ENCODE results near the gene ABCC3.

Gene ABCC3

DNA sequence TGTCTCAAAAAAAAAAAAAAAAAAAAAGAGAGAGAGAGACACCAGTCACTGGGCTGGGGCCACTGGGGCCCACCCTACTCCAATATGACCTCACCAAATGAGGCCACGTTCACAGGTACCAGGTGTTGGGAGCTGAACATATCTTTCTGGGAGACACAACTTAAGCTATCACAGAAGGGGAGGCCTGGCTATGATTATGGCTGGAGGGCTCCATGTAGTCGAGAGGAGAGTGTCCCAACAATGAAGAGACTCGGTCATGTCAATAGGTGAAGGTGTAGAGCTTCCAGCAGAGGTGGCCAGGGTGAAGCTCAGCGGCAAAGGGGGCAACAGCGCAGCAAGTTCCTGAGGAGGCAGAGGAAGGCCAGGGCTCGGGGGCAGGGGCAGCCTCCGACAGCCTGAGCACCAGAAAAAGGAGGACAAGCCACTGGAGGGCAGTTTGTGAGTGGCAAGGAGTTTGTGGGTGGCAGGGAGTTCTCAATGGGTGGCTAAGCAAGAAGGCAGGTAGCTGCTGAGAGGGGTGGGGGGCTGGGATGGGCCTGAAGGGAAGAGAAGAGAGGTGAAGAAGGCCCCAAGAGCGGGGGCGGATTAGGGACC lies 28.0 kb downstream of the ABCC3 start:
- Histone ChIP-seq H3K4me2 (ENCODE audit: insufficient read depth, low read length, poor library complexity, severe bottlenecking) (no peak overlapping the region), H2BK120ac (ENCODE audit: low read depth, low read length) (no peak overlapping the region), H3K18ac (ENCODE audit: low read length) (peak overlapping the region; percentile 41), H3K4me1 (ENCODE audit: control insufficient read depth in 2 of 2, insufficient read depth in 1 of 2, low read depth in 1 of 2, low read length in 2 of 2) (peaks cover 3 to 10% of the 10 kb centered on the region in 2 donors), H3K36me3 (replicated peaks in 1 of 2; ENCODE audit: control insufficient read depth in 2 of 2, insufficient read depth in 2 of 2, low read length in 2 of 2) (no peaks in the 10 kb centered on the region), H3K23ac (ENCODE audit: low read depth, low read length, poor library complexity) (peak overlapping the region; percentile 19), H3K9me3 (replicated peaks in 1 of 2; ENCODE audit: control insufficient read depth in 2 of 2, insufficient read depth in 1 of 2, low read depth in 1 of 2, low read length in 2 of 2) (no peaks in the 10 kb centered on the region), H2BK12ac (ENCODE audit: low read length) (peak overlapping the region; percentile 52), H2AFZ (ENCODE audit: low read length) (no peak overlapping the region), H3K4ac (ENCODE audit: low read length) (no peak overlapping the region), H4K8ac (ENCODE audit: low read depth, low read length) (no peak overlapping the region), H3K27ac (replicated peaks; ENCODE audit: low read length) (no peak overlapping the region), H2BK15ac (ENCODE audit: low read length) (no peak overlapping the region), H2BK5ac (ENCODE audit: low read length) (no peak overlapping the region), H2AK5ac (ENCODE audit: low read depth, low read length) (peak overlapping the region; percentile 67), H3K79me1 (ENCODE audit: low read depth, low read length) (no peaks in the 10 kb centered on the region), H3K27me3 (ENCODE audit: control insufficient read depth in 3 of 3, insufficient read depth in 3 of 3, low read depth in 1 of 3, low read length in 3 of 3) (peaks cover 0 to 12% (median 0%) of the 10 kb centered on the region in 3 experiments), H4K91ac (ENCODE audit: low read depth, low read length, poor library complexity) (no peak overlapping the region), H3K14ac (ENCODE audit: low read length) (no peak overlapping the region), H3K4me3 (ENCODE audit: low read length in 2 of 2) (no peak overlapping the region), H3K9ac (ENCODE audit: low read depth, low read length, poor library complexity) (no peak overlapping the region)
- DNase-seq (ENCODE audit: low spot score) = no peak
- WGBS, 2 donors (ENCODE audit: extremely low coverage in 2 of 2, insufficient read length in 2 of 2, insufficient replicate concordance in 1 of 2) = no CpG with 5 or more reads among the region's 9 CpGs

DNA sequence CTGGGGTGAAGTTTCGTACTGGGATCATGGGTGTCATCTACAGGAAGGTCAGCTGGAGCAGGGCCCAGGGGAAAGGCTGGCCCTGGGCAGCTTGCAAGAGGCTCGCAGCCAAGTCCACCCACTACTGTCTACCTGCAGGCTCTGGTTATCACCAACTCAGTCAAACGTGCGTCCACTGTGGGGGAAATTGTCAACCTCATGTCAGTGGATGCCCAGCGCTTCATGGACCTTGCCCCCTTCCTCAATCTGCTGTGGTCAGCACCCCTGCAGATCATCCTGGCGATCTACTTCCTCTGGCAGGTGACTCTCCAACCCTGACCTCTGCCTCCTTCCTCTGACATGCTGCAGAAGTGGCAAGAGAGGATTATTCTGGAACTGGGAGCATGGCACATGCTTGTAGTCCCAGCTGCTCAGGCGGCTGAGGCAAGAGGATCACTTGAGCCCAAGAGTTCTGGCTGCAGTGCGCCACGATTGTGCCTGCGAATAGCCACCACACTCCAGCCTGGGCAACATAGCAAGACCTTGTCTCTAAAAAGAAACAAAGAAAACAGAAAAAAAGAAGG lies 29.2 kb downstream of the ABCC3 start:
- WGBS, 2 donors (ENCODE audit: extremely low coverage in 2 of 2, insufficient read length in 2 of 2, insufficient replicate concordance in 1 of 2) = no CpG with 5 or more reads among the region's 10 CpGs
- Histone ChIP-seq H3K4me3 (ENCODE audit: low read length in 2 of 2) (peak overlapping the region in 1 of 2 donors; percentile 2), H3K18ac (ENCODE audit: low read length) (no peak overlapping the region), H4K8ac (ENCODE audit: low read depth, low read length) (no peak overlapping the region), H3K4me1 (ENCODE audit: control insufficient read depth in 2 of 2, insufficient read depth in 1 of 2, low read depth in 1 of 2, low read length in 2 of 2) (peaks cover 6 to 19% of the 10 kb centered on the region in 2 donors), H3K36me3 (replicated peaks in 1 of 2; ENCODE audit: control insufficient read depth in 2 of 2, insufficient read depth in 2 of 2, low read length in 2 of 2) (no peaks in the 10 kb centered on the region), H3K23ac (ENCODE audit: low read depth, low read length, poor library complexity) (no peak overlapping the region), H4K91ac (ENCODE audit: low read depth, low read length, poor library complexity) (no peak overlapping the region), H2BK12ac (ENCODE audit: low read length) (no peak overlapping the region), H3K9me3 (replicated peaks in 1 of 2; ENCODE audit: control insufficient read depth in 2 of 2, insufficient read depth in 1 of 2, low read depth in 1 of 2, low read length in 2 of 2) (no peaks in the 10 kb centered on the region), H3K14ac (ENCODE audit: low read length) (no peak overlapping the region), H3K9ac (ENCODE audit: low read depth, low read length, poor library complexity) (no peak overlapping the region), H2BK120ac (ENCODE audit: low read depth, low read length) (no peak overlapping the region), H2BK15ac (ENCODE audit: low read length) (no peak overlapping the region), H3K79me1 (ENCODE audit: low read depth, low read length) (no peaks in the 10 kb centered on the region), H2AK5ac (ENCODE audit: low read depth, low read length) (peak overlapping the region; percentile 67), H2AFZ (ENCODE audit: low read length) (no peak overlapping the region), H3K4ac (ENCODE audit: low read length) (no peak overlapping the region), H3K27ac (replicated peaks; ENCODE audit: low read length) (no peak overlapping the region), H2BK5ac (ENCODE audit: low read length) (no peak overlapping the region), H3K4me2 (ENCODE audit: insufficient read depth, low read length, poor library complexity, severe bottlenecking) (no peak overlapping the region), H3K27me3 (ENCODE audit: control insufficient read depth in 3 of 3, insufficient read depth in 3 of 3, low read depth in 1 of 3, low read length in 3 of 3) (peaks cover 0 to 5% (median 0%) of the 10 kb centered on the region in 3 experiments)
- DNase-seq (ENCODE audit: low spot score) = no peak

- Histone ChIP-seq H2AK5ac (ENCODE audit: low read depth, low read length) (no peak overlapping the region), H2AFZ (ENCODE audit: low read length) (no peak overlapping the region), H3K4me2 (ENCODE audit: insufficient read depth, low read length, poor library complexity, severe bottlenecking) (no peak overlapping the region), H2BK120ac (ENCODE audit: low read depth, low read length) (no peak overlapping the region), H3K79me1 (ENCODE audit: low read depth, low read length) (no peaks in the 10 kb centered on the region), H2BK12ac (ENCODE audit: low read length) (no peak overlapping the region), H4K91ac (ENCODE audit: low read depth, low read length, poor library complexity) (no peak overlapping the region), H3K9ac (ENCODE audit: low read depth, low read length, poor library complexity) (no peak overlapping the region), H3K4me1 (ENCODE audit: control insufficient read depth in 2 of 2, insufficient read depth in 1 of 2, low read depth in 1 of 2, low read length in 2 of 2) (peaks cover 6 to 19% of the 10 kb centered on the region in 2 donors), H3K27me3 (ENCODE audit: control insufficient read depth in 3 of 3, insufficient read depth in 3 of 3, low read depth in 1 of 3, low read length in 3 of 3) (peaks cover 0 to 5% (median 0%) of the 10 kb centered on the region in 3 experiments), H3K4ac (ENCODE audit: low read length) (no peak overlapping the region), H3K9me3 (replicated peaks in 1 of 2; ENCODE audit: control insufficient read depth in 2 of 2, insufficient read depth in 1 of 2, low read depth in 1 of 2, low read length in 2 of 2) (no peaks in the 10 kb centered on the region), H4K8ac (ENCODE audit: low read depth, low read length) (no peak overlapping the region), H3K18ac (ENCODE audit: low read length) (no peak overlapping the region), H2BK5ac (ENCODE audit: low read length) (no peak overlapping the region), H2BK15ac (ENCODE audit: low read length) (no peak overlapping the region), H3K36me3 (replicated peaks in 1 of 2; ENCODE audit: control insufficient read depth in 2 of 2, insufficient read depth in 2 of 2, low read length in 2 of 2) (no peaks in the 10 kb centered on the region), H3K4me3 (ENCODE audit: low read length in 2 of 2) (no peak overlapping the region), H3K27ac (replicated peaks; ENCODE audit: low read length) (no peak overlapping the region), H3K23ac (ENCODE audit: low read depth, low read length, poor library complexity) (no peak overlapping the region), H3K14ac (ENCODE audit: low read length) (no peak overlapping the region)
- WGBS, 2 donors (ENCODE audit: extremely low coverage in 2 of 2, insufficient read length in 2 of 2, insufficient replicate concordance in 1 of 2) = no CpG with 5 or more reads among the region's 12 CpGs
- no peak for DNase-seq (ENCODE audit: low spot score)
Measured at GRCh38 chr17:50664788-50665458, 30.2 kb downstream of the ABCC3 start.

GRCh38 chr17:50665838-50666237 lies 31.2 kb downstream of the ABCC3 start:
- Histone ChIP-seq H2AK5ac (ENCODE audit: low read depth, low read length) (no peak overlapping the region), H3K14ac (ENCODE audit: low read length) (no peak overlapping the region), H3K23ac (ENCODE audit: low read depth, low read length, poor library complexity) (no peak overlapping the region), H3K4ac (ENCODE audit: low read length) (no peak overlapping the region), H3K4me2 (ENCODE audit: insufficient read depth, low read length, poor library complexity, severe bottlenecking) (no peak overlapping the region), H3K4me3 (ENCODE audit: low read length in 2 of 2) (no peak overlapping the region), H2BK5ac (ENCODE audit: low read length) (no peak overlapping the region), H4K8ac (ENCODE audit: low read depth, low read length) (no peak overlapping the region), H4K91ac (ENCODE audit: low read depth, low read length, poor library complexity) (no peak overlapping the region), H3K9me3 (replicated peaks in 1 of 2; ENCODE audit: control insufficient read depth in 2 of 2, insufficient read depth in 1 of 2, low read depth in 1 of 2, low read length in 2 of 2) (no peaks in the 10 kb centered on the region), H3K27ac (replicated peaks; ENCODE audit: low read length) (no peak overlapping the region), H3K4me1 (ENCODE audit: control insufficient read depth in 2 of 2, insufficient read depth in 1 of 2, low read depth in 1 of 2, low read length in 2 of 2) (peaks cover 6 to 19% of the 10 kb centered on the region in 2 donors), H2AFZ (ENCODE audit: low read length) (no peak overlapping the region), H3K79me1 (ENCODE audit: low read depth, low read length) (no peaks in the 10 kb centered on the region), H3K36me3 (replicated peaks in 1 of 2; ENCODE audit: control insufficient read depth in 2 of 2, insufficient read depth in 2 of 2, low read length in 2 of 2) (no peaks in the 10 kb centered on the region), H3K9ac (ENCODE audit: low read depth, low read length, poor library complexity) (no peak overlapping the region), H3K27me3 (ENCODE audit: control insufficient read depth in 3 of 3, insufficient read depth in 3 of 3, low read depth in 1 of 3, low read length in 3 of 3) (peaks cover 0 to 7% (median 0%) of the 10 kb centered on the region in 3 experiments), H3K18ac (ENCODE audit: low read length) (no peak overlapping the region), H2BK120ac (ENCODE audit: low read depth, low read length) (no peak overlapping the region), H2BK12ac (ENCODE audit: low read length) (no peak overlapping the region), H2BK15ac (ENCODE audit: low read length) (no peak overlapping the region)
- DNase-seq (ENCODE audit: low spot score) = no peak
- WGBS, 2 donors (ENCODE audit: extremely low coverage in 2 of 2, insufficient read length in 2 of 2, insufficient replicate concordance in 1 of 2) = no CpG with 5 or more reads among the region's 5 CpGs

All from neuronal stem cell (in vitro differentiated cells).